Adrenal gland (tissue), 12 donors: Measurements from ENCODE around the gene MYH10. TPM values are rescaled to one million over a fixed set of nuclear protein-coding genes. Genes with fewer than 3 reads are reported as not detected.

Experiments
- DNase-seq, 7 donors: peaks; one replicate each; pipeline ENCODE4 v3.0.0-alpha.2; 2019 to 2020
- H3K27ac ChIP-seq, 5 donors: fragments of 200-600 bp; sonication (generic) in 4 of 5; 1 replicate in 3 of 5; 2 replicates in 2 of 5; pipeline versions ENCODE4 v1.5.1 to v1.8.0; 2016 to 2020; ENCODE audit warnings: mild to moderate bottlenecking in 1 of 5
- H3K27me3 ChIP-seq: fragments of 200-600 bp; 2 replicates; pipeline ENCODE4 v1.8.0; 2021
- H3K36me3 ChIP-seq, 2 donors: fragments of 200-600 bp; replicated peaks in 1 of 2; 1 replicate in 1 of 2; 2 replicates in 1 of 2; pipeline versions ENCODE4 v1.5.1 to v1.8.0; 2018 to 2022
- H3K4me1 ChIP-seq, 2 donors: fragments of 200-600 bp; replicated peaks in 1 of 2; 1 replicate in 1 of 2; 2 replicates in 1 of 2; pipeline versions ENCODE4 v1.5.1 to v1.8.0; 2018 to 2021
- H3K4me3 ChIP-seq, 4 donors: fragments of 200-600 bp; sonication (generic) in 3 of 4; one replicate each; pipeline ENCODE4 v1.5.1; 2016 to 2018
- H3K9me3 ChIP-seq, 3 donors: fragments of 200-600 bp; sonication (generic) in 1 of 3; replicated peaks in 1 of 3; 1 replicate in 2 of 3; 2 replicates in 1 of 3; pipeline versions ENCODE4 v1.5.1 to v1.8.0; 2016 to 2021
- CTCF ChIP-seq, 6 experiments: fragments of 450-650 bp in 4 of 6; fragments of 200-600 bp in 2 of 6; sonication (generic) in 1 of 6; IDR thresholded peaks; 1 replicate in 5 of 6; 2 replicates in 1 of 6; pipeline versions ENCODE4 v1.5.1 to v1.8.0; 2016 to 2021; ENCODE audit warnings: antibody characterized with exemption in 6 of 6, mild to moderate bottlenecking in 2 of 6, moderate library complexity in 1 of 6
- POLR2A ChIP-seq, 2 donors: fragments of 450-650 bp; IDR thresholded peaks; one replicate each; pipeline ENCODE4 v1.6.1; 2017; ENCODE audit warnings: antibody characterized with exemption in 2 of 2, mild to moderate bottlenecking in 2 of 2, moderate library complexity in 1 of 2
- WGBS, 4 donors: extraction: QIAGEN DNeasy Blood & Tissue Kit in 2 of 4; methylation state at CpG; one replicate each; pipeline versions ENCODE4 v1.1.5 to v1.1.7; 2013 to 2017; 5-methylcytosine and 5-hydroxymethylcytosine counted together
- intact Hi-C, 2 donors: fragments of 100-400 bp; cut with DNase I; formaldehyde crosslinking; loops; one replicate each; pipeline versions ENCODE4 v1.14.1 to v1.15.0; 2022 to 2023
- polyA plus RNA-seq, 3 donors: library from polyadenylated mRNA; stranded (reverse); fragments of 200-250 nt in 2 of 3; fragments of 350-450 nt in 1 of 3; fragmentation: Illumina TruSeq in 1 of 3; extraction: RNeasy Lipid Tissue Mini Kit (QIAGEN cat#74804) in 1 of 3; gene quantifications; one replicate each; pipeline ENCODE4 v1.2.3, GENCODE V29; 2013 to 2014
- total RNA-seq, 9 donors: library from RNA; depleted of rRNA in 4 of 9; stranded (reverse); fragments of >200 nt in 4 of 9; fragments of 120-200 nt in 1 of 9; fragmentation: NEBNext Ultra II Directional in 1 of 9; extraction: Animal tissue kit (Norgen Biotek cat#: 25700) in 1 of 9; gene quantifications; one replicate each; pipeline versions ENCODE4 v1.1.0 to v1.2.4, GENCODE V29; 2013 to 2023
- donor health status: healthy with polysubstance abuse.
- donor health status: Bipolar disorder and iron deficiency.
- donor health status: DM: yes; HTN: yes; CAD: no.
- donor health status: DM: no; HTN: no; CAD: no.
- donor health status: DM: no; HTN: no; CAD: no.
- donor health status: DM: yes; HTN: yes; CAD: no.

The MYH10 gene
- total and polyA plus RNA-seq, 12 donors = 9.8 to 101 (median 41.0) TPM

DNA sequence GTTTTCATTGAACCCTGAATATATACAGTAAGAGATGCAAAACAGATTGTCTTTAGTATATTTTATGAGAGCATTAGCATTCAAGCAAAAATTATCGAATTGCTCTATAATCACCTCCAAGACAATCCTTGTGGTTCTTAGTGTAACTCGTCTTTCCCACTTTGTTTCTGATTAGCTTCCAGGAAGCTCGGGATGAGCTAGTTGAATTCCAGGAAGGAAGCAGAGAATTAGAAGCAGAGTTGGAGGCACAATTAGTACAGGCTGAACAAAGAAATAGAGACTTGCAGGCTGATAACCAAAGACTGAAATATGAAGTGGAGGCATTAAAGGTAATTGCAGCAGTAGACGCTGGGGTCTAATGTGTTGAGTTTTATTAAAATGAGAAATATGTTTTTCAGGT is 185.0 kb downstream of the MYH10 start:
- 74 to 80% (median 76%) methylated on average over 4 of the region's 4 CpGs for WGBS, 4 donors
- H3K27me3 ChIP-seq = no peaks in the 10 kb centered on the region
- DNase-seq = no peak
- H3K4me3 ChIP-seq = no peak overlapping the region
- TF ChIP-seq CTCF (IDR thresholded peaks at IDR 0.05) (no peak), POLR2A (IDR thresholded peaks at IDR 0.05) (no peak)
- no peaks in the 10 kb centered on the region for H3K9me3 ChIP-seq
- H3K27ac ChIP-seq = no peak overlapping the region
- H3K36me3 ChIP-seq = peaks cover 0 to 59% of the 10 kb centered on the region in 2 donors
- peaks cover 5 to 29% of the 10 kb centered on the region in 2 donors for H3K4me1 ChIP-seq
- intact Hi-C loops = no loop called here

GRCh38 chr17:8444494-8444893 is 186.0 kb downstream of the MYH10 start:
- Histone ChIP-seq H3K4me1 (peaks cover 5 to 33% of the 10 kb centered on the region in 2 donors), H3K36me3 (peaks cover 0 to 51% of the 10 kb centered on the region in 2 donors), H3K9me3 (no peaks in the 10 kb centered on the region), H3K4me3 (no peak overlapping the region), H3K27me3 (no peaks in the 10 kb centered on the region), H3K27ac (no peak overlapping the region)
- no peak for TF ChIP-seq POLR2A (IDR thresholded peaks at IDR 0.05)
- no peak for TF ChIP-seq CTCF (IDR thresholded peaks at IDR 0.05)
- WGBS, 4 donors = 67 to 81% (median 76%) methylated on average over 4 of the region's 4 CpGs
- DNase-seq = no peak
- intact Hi-C loops = no loop called here

- peaks cover 0 to 46% of the 10 kb centered on the region in 2 donors for H3K36me3 ChIP-seq
Observed at GRCh38 chr17:8443756-8444155, 186.8 kb downstream of the MYH10 start.

GRCh38 chr17:8442310-8442709 is 188.2 kb downstream of the MYH10 start:
- H3K9me3 ChIP-seq = no peaks in the 10 kb centered on the region
- no peaks in the 10 kb centered on the region for H3K27me3 ChIP-seq
- H3K4me1 ChIP-seq = peaks cover 8 to 41% of the 10 kb centered on the region in 2 donors
- intact Hi-C loops = no loop called here
- WGBS, 4 donors = 89 to 96% (median 92%) methylated on average over 2 of the region's 2 CpGs
- no peak overlapping the region for H3K4me3 ChIP-seq
- peaks cover 0 to 36% of the 10 kb centered on the region in 2 donors for H3K36me3 ChIP-seq
- no peak overlapping the region for H3K27ac ChIP-seq
- no peak for TF ChIP-seq POLR2A (IDR thresholded peaks at IDR 0.05)
- TF ChIP-seq CTCF (IDR thresholded peaks at IDR 0.05) = no peak
- DNase-seq = no peak

More at GRCh38 chr17:8443756-8444155, 186.8 kb downstream of the MYH10 start:
- intact Hi-C loops = no loop called here
- 86 to 92% (median 90%) methylated on average over 6 to 7 of the region's 7 CpGs for WGBS, 4 donors
- TF ChIP-seq POLR2A (IDR thresholded peaks at IDR 0.05) (no peak), CTCF (IDR thresholded peaks at IDR 0.05) (no peak)
- Histone ChIP-seq H3K4me3 (no peak overlapping the region), H3K9me3 (no peaks in the 10 kb centered on the region), H3K27ac (no peak overlapping the region), H3K4me1 (peaks cover 5 to 35% of the 10 kb centered on the region in 2 donors), H3K27me3 (no peaks in the 10 kb centered on the region)
- DNase-seq = no peak
